GM23338 (cell line): ENCODE data around the gene PDIK1L. TPM values are rescaled to one million over a fixed set of nuclear protein-coding genes. Genes with fewer than 3 reads are reported as not detected.

Source experiments
- ATAC-seq: fragments of 200-7000 bp; cut with Tn5 transposase; 3 replicates; pipeline ENCODE4 v1.9.1; 2020
- DNase-seq: peaks from one replicate; pipeline ENCODE4 v3.0.0-alpha.2; 2015; ENCODE audit warnings: low spot score
- H2AFZ ChIP-seq: fragments of 200-600 bp; sonication (generic); 2 replicates; pipeline ENCODE4 v1.8.0; 2016; ENCODE audit warnings: antibody characterized with exemption, mild to moderate bottlenecking, moderate library complexity
- H3F3A ChIP-seq: fragments of 200-600 bp; sonication (generic); replicated peaks from 2 replicates; pipeline ENCODE4 v1.8.0; 2017; ENCODE audit warnings: antibody characterized with exemption, mixed run types, low read depth
- H3K27ac ChIP-seq: fragments of 200-600 bp; sonication (generic); 2 replicates; pipeline ENCODE4 v1.6.1; 2016; ENCODE audit warnings: low read depth
- H3K27me3 ChIP-seq: fragments of 200-600 bp; sonication (generic); 2 replicates; pipeline ENCODE4 v1.8.0; 2016; ENCODE audit warnings: mild to moderate bottlenecking, mixed run types, moderate library complexity; ENCODE audit not compliant: insufficient read depth
- H3K36me3 ChIP-seq: fragments of 200-600 bp; sonication (generic); 2 replicates; pipeline ENCODE4 v1.8.0; 2016; ENCODE audit warnings: mild to moderate bottlenecking; ENCODE audit not compliant: insufficient read depth
- H3K4me1 ChIP-seq: fragments of 200-600 bp; sonication (generic); 2 replicates; pipeline ENCODE4 v1.8.0; 2016; ENCODE audit warnings: mild to moderate bottlenecking, moderate library complexity; ENCODE audit not compliant: insufficient read depth
- H3K4me2 ChIP-seq: fragments of 200-600 bp; sonication (generic); 2 replicates; pipeline ENCODE4 v1.7.1; 2017; ENCODE audit warnings: mixed run types
- H3K4me3 ChIP-seq: fragments of 200-600 bp; sonication (generic); 2 replicates; pipeline ENCODE4 v1.6.1; 2016; ENCODE audit warnings: mixed run types
- H3K79me2 ChIP-seq: fragments of 200-600 bp; sonication (generic); replicated peaks from 2 replicates; pipeline ENCODE4 v1.8.0; 2017; ENCODE audit warnings: mild to moderate bottlenecking; ENCODE audit not compliant: insufficient read depth
- H3K9me2 ChIP-seq: fragments of 200-600 bp; sonication (generic); 2 replicates; pipeline ENCODE4 v1.8.0; 2017; ENCODE audit not compliant: insufficient read depth
- H4K20me1 ChIP-seq: fragments of 200-600 bp; sonication (generic); replicated peaks from 2 replicates; pipeline ENCODE4 v1.8.0; 2017; ENCODE audit warnings: mild to moderate bottlenecking; ENCODE audit not compliant: insufficient read depth
- H3K27ac Mint-ChIP-seq: 2 replicates; pipeline ENCODE4 v1.8.0; 2020; ENCODE audit warnings: inconsistent platforms, mild to moderate bottlenecking, moderate library complexity, mixed read lengths
- H3K27me3 Mint-ChIP-seq: 3 replicates; pipeline ENCODE4 v1.8.0; 2022; ENCODE audit warnings: low read depth, mild to moderate bottlenecking, moderate library complexity, mixed read lengths, inconsistent platforms; ENCODE audit not compliant: insufficient read depth, poor library complexity
- H3K36me3 Mint-ChIP-seq: 3 replicates; pipeline ENCODE4 v1.8.0; 2021; ENCODE audit warnings: low read depth, mild to moderate bottlenecking, inconsistent platforms, moderate library complexity, mixed read lengths
- H3K4me1 Mint-ChIP-seq: 3 replicates; pipeline ENCODE4 v1.8.0; 2020; ENCODE audit warnings: mild to moderate bottlenecking, inconsistent platforms, mixed read lengths
- H3K4me3 Mint-ChIP-seq: 3 replicates; pipeline ENCODE4 v1.8.0; 2021; ENCODE audit warnings: moderate library complexity, mild to moderate bottlenecking, inconsistent platforms, mixed read lengths
- H3K9me3 Mint-ChIP-seq: 3 replicates; pipeline ENCODE4 v1.8.0; 2020; ENCODE audit warnings: moderate library complexity, mild to moderate bottlenecking, inconsistent platforms, mixed read lengths
- CREB1 ChIP-seq: fragments of 250-450 bp; sonication (Bioruptor Pico); IDR thresholded peaks from 2 replicates; pipeline ENCODE4 v1.5.0; 2020; ENCODE audit warnings: low read depth, mild to moderate bottlenecking, moderate library complexity
- CTCF ChIP-seq, 2 experiments: fragments of 200-600 bp in 1 of 2; sonication (generic) in 1 of 2; conservative IDR thresholded peaks; 2 replicates each; pipeline versions ENCODE4 v1.5.1 to v1.6.1; 2016 to 2017; ENCODE audit warnings: antibody characterized with exemption in 2 of 2, low read depth in 2 of 2, mild to moderate bottlenecking in 2 of 2, moderate library complexity in 1 of 2
- EZH2 ChIP-seq: fragments of 200-600 bp; sonication (generic); IDR thresholded peaks from one replicate; pipeline ENCODE4 v1.8.0; 2017; ENCODE audit warnings: antibody characterized with exemption, mild to moderate bottlenecking, low read depth; ENCODE audit not compliant: unreplicated experiment
- EZH2phosphoT487 ChIP-seq: fragments of 200-600 bp; sonication (generic); IDR thresholded peaks from one replicate; pipeline ENCODE4 v1.8.1; 2018; ENCODE audit warnings: antibody characterized with exemption; ENCODE audit not compliant: unreplicated experiment
- JUNB ChIP-seq: IDR thresholded peaks from one replicate; pipeline ENCODE4 v1.6.1; 2016; ENCODE audit warnings: antibody characterized with exemption; ENCODE audit not compliant: unreplicated experiment
- NANOG ChIP-seq: IDR thresholded peaks from 2 replicates; pipeline ENCODE4 v1.6.1; 2016; ENCODE audit warnings: antibody characterized with exemption, borderline replicate concordance
- POLR2AphosphoS5 ChIP-seq: IDR thresholded peaks from 2 replicates; pipeline ENCODE4 v1.6.1; 2016; ENCODE audit warnings: antibody characterized with exemption, low read depth
- STAT1 ChIP-seq: IDR thresholded peaks from one replicate; pipeline ENCODE4 v1.6.1; 2016; ENCODE audit warnings: antibody characterized with exemption; ENCODE audit not compliant: unreplicated experiment
- ZNF114 ChIP-seq: fragments of 250-450 bp; sonication (Bioruptor Pico); IDR thresholded peaks from 2 replicates; pipeline ENCODE4 v1.5.0; 2020; ENCODE audit warnings: mild to moderate bottlenecking, moderate library complexity
- ZNF331 ChIP-seq: fragments of 250-450 bp; sonication (Bioruptor Pico); IDR thresholded peaks from 2 replicates; pipeline ENCODE4 v1.5.0; 2020; ENCODE audit warnings: low read depth, mild to moderate bottlenecking, moderate library complexity
- ZNF462 ChIP-seq: fragments of 250-450 bp; sonication (Bioruptor Pico); IDR thresholded peaks from 2 replicates; pipeline ENCODE4 v1.5.0; 2020; ENCODE audit warnings: mild to moderate bottlenecking, moderate library complexity
- polyA plus RNA-seq: library from polyadenylated mRNA; unstranded; fragments of >200 nt; fragmentation: Nextera tagmentation; extraction: Ambion mirVana; gene quantifications from 2 replicates; pipeline ENCODE4 v1.2.1, GENCODE V29; 2016
- total RNA-seq: library from RNA; depleted of rRNA; stranded (reverse); fragments of >200 nt; shearing (Covaris generic); gene quantifications from 2 replicates; pipeline ENCODE4 v1.2.3, GENCODE V29; 2014
- TF ChIP-seq, protein P1 (sequence below): IDR thresholded peaks from one replicate; pipeline ENCODE4 v1.6.1; 2018; ENCODE audit warnings: antibody characterized with exemption; ENCODE audit not compliant: unreplicated experiment
- TF ChIP-seq, protein P2 (sequence below): IDR thresholded peaks from 2 replicates; pipeline ENCODE4 v1.6.1; 2016; ENCODE audit warnings: antibody characterized with exemption

The PDIK1L gene
- total and polyA plus RNA-seq, 2 experiments from 2014 or later, result 1.6 to 3.0 TPM

GRCh38 chr1:26083208-26083607, 28.4 kb upstream of the PDIK1L start:
- peaks cover 13% of the 10 kb centered on the region for H3K4me1 Mint-ChIP-seq
- H3K27ac ChIP-seq, result no peak overlapping the region
- H3K9me3 Mint-ChIP-seq, result no peaks in the 10 kb centered on the region
- ATAC-seq (no peak), DNase-seq (no peak)
- no peaks in the 10 kb centered on the region for H3K27me3 Mint-ChIP-seq
- no peaks in the 10 kb centered on the region for H3F3A ChIP-seq
- H3K4me2 ChIP-seq, result no peak overlapping the region
- no peaks in the 10 kb centered on the region for H3K36me3 ChIP-seq
- no peak overlapping the region for H3K27ac Mint-ChIP-seq
- TF ChIP-seq STAT1 (no peak), EZH2 (no peak), CREB1 (no peak), ZNF331 (no peak), CTCF (conservative IDR thresholded peaks at IDR 0.05; ENCODE audit: low read depth in 2 of 2) (no peak), ZNF462 (CRISPR knock-in tag) (no peak), NANOG (no peak), ZNF114 (CRISPR knock-in tag) (no peak), EZH2phosphoT487 (no peak), POLR2AphosphoS5 (no peak), JUNB (no peak)
- TF ChIP-seq, protein P1, sequence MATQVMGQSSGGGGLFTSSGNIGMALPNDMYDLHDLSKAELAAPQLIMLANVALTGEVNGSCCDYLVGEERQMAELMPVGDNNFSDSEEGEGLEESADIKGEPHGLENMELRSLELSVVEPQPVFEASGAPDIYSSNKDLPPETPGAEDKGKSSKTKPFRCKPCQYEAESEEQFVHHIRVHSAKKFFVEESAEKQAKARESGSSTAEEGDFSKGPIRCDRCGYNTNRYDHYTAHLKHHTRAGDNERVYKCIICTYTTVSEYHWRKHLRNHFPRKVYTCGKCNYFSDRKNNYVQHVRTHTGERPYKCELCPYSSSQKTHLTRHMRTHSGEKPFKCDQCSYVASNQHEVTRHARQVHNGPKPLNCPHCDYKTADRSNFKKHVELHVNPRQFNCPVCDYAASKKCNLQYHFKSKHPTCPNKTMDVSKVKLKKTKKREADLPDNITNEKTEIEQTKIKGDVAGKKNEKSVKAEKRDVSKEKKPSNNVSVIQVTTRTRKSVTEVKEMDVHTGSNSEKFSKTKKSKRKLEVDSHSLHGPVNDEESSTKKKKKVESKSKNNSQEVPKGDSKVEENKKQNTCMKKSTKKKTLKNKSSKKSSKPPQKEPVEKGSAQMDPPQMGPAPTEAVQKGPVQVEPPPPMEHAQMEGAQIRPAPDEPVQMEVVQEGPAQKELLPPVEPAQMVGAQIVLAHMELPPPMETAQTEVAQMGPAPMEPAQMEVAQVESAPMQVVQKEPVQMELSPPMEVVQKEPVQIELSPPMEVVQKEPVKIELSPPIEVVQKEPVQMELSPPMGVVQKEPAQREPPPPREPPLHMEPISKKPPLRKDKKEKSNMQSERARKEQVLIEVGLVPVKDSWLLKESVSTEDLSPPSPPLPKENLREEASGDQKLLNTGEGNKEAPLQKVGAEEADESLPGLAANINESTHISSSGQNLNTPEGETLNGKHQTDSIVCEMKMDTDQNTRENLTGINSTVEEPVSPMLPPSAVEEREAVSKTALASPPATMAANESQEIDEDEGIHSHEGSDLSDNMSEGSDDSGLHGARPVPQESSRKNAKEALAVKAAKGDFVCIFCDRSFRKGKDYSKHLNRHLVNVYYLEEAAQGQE, result no peak
- TF ChIP-seq, protein P2, sequence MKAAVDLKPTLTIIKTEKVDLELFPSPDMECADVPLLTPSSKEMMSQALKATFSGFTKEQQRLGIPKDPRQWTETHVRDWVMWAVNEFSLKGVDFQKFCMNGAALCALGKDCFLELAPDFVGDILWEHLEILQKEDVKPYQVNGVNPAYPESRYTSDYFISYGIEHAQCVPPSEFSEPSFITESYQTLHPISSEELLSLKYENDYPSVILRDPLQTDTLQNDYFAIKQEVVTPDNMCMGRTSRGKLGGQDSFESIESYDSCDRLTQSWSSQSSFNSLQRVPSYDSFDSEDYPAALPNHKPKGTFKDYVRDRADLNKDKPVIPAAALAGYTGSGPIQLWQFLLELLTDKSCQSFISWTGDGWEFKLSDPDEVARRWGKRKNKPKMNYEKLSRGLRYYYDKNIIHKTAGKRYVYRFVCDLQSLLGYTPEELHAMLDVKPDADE, result no peak
- peaks cover 13% of the 10 kb centered on the region for H3K4me1 ChIP-seq
- no peaks in the 10 kb centered on the region for H3K27me3 ChIP-seq
- H4K20me1 ChIP-seq, result no peaks in the 10 kb centered on the region
- no peak overlapping the region for H3K4me3 Mint-ChIP-seq
- H3K4me3 ChIP-seq, result no peak overlapping the region
- no peaks in the 10 kb centered on the region for H3K36me3 Mint-ChIP-seq
- H3K9me2 ChIP-seq, result no peaks in the 10 kb centered on the region
- no peak overlapping the region for H2AFZ ChIP-seq
- H3K79me2 ChIP-seq, result no peaks in the 10 kb centered on the region
